GM12865 (cell line): ENCODE data around the gene COL8A1.
A peak's percentile ranks its signal among the peaks of the same experiment; 100 is the strongest.
"Not testable (repeated sequence)": the region's sequence is repeated elsewhere in the genome, so short reads cannot be mapped to it uniquely, and the experiment has no call there.

Source experiments
- DNase-seq: peaks from one replicate; pipeline ENCODE4 v3.0.0; 2010; ENCODE audit warnings: low read depth
- H3K4me3 ChIP-seq: 2 replicates; pipeline ENCODE4 v1.5.1; 2011; ENCODE audit warnings: mild to moderate bottlenecking, low read depth, low read length, control low read depth
- CTCF ChIP-seq: IDR thresholded peaks from 2 replicates; pipeline ENCODE4 v1.5.1; 2011; ENCODE audit warnings: low read length, control low read depth, low read depth, inconsistent platforms; ENCODE audit not compliant: insufficient read depth; ENCODE audit errors: missing control alignments

The COL8A1 gene

GRCh38 chr3:99638167-99638948 is at the start of gene COL8A1:
TSS of gene COL8A1 (plus strand) at chr3:99638594. CDS start at chr3:99790683, 152,089 bp downstream.
- no peak for TF ChIP-seq CTCF
- no peak for DNase-seq
- peak within 1 kb of the TSS; percentile 2 for H3K4me3 ChIP-seq

- DNase-seq = peak; percentile 13
- not testable (repeated sequence) for H3K4me3 ChIP-seq
These were observed 49.2 kb upstream of the COL8A1 start for GRCh38 chr3:99589168-99589567.

GRCh38 chr3:99599894-99600293 is 38.5 kb upstream of the COL8A1 start:
- no peak overlapping the region for H3K4me3 ChIP-seq
- no peak for TF ChIP-seq CTCF
- no peak for DNase-seq

GRCh38 chr3:99601515-99601914 is 36.9 kb upstream of the COL8A1 start:
- TF ChIP-seq CTCF = no peak
- H3K4me3 ChIP-seq = no peak overlapping the region
- no peak for DNase-seq

- no peak for TF ChIP-seq CTCF
- no peak overlapping the region for H3K4me3 ChIP-seq
- DNase-seq = no peak
These were observed 36.2 kb upstream of the COL8A1 start for GRCh38 chr3:99602183-99602582.

- peak; percentile 64 for DNase-seq
- no peak for TF ChIP-seq CTCF
- no peak overlapping the region for H3K4me3 ChIP-seq
These were observed 31.2 kb upstream of the COL8A1 start for GRCh38 chr3:99607151-99607550.

- no peak for DNase-seq
- H3K4me3 ChIP-seq = no peak overlapping the region
- TF ChIP-seq CTCF = no peak
These were observed 23.6 kb upstream of the COL8A1 start for GRCh38 chr3:99614768-99615167.
